Neural cell (in vitro differentiated cells): Measurements from ENCODE around the gene DNAH17. TPM values are rescaled to one million over a fixed set of nuclear protein-coding genes. Genes with fewer than 3 reads are reported as not detected.

Experiments
- H2AFZ ChIP-seq: fragments of 200-600, 300-800 bp; sonication (generic), shearing (Covaris generic); 2 replicates; pipeline ENCODE4 v1.6.0; 2014; ENCODE audit warnings: low read depth, mild to moderate bottlenecking, antibody characterized with exemption, low read length, moderate library complexity
- H3F3A ChIP-seq: fragments of 200-600 bp; shearing (Covaris generic); 2 replicates; pipeline ENCODE4 v1.6.1; 2016; ENCODE audit warnings: mild to moderate bottlenecking, moderate library complexity, mixed read lengths, antibody characterized with exemption, low read length; ENCODE audit not compliant: insufficient read depth, poor library complexity, severe bottlenecking
- H3K27ac ChIP-seq: fragments of 200-600, 300-800 bp; sonication (generic), shearing (Covaris generic); 2 replicates; pipeline ENCODE4 v1.5.1; 2014; ENCODE audit warnings: mild to moderate bottlenecking, low read length, moderate library complexity
- H3K27me3 ChIP-seq: fragments of 300-800, 200-600 bp; sonication (generic), shearing (Covaris generic); 2 replicates; pipeline ENCODE4 v1.6.0; 2014; ENCODE audit warnings: mild to moderate bottlenecking, low read depth, low read length, moderate library complexity; ENCODE audit not compliant: insufficient read depth
- H3K36me3 ChIP-seq: fragments of 300-800, 200-600 bp; sonication (generic), shearing (Covaris generic); 2 replicates; pipeline ENCODE4 v1.5.1; 2014; ENCODE audit warnings: mild to moderate bottlenecking, antibody characterized with exemption, low read length, moderate library complexity; ENCODE audit not compliant: insufficient read depth
- H3K4me2 ChIP-seq: fragments of 300-800, 200-600 bp; sonication (generic), shearing (Covaris generic); 2 replicates; pipeline ENCODE4 v1.6.0; 2014; ENCODE audit warnings: mild to moderate bottlenecking, low read length
- H3K4me3 ChIP-seq: fragments of 300-800, 200-600 bp; sonication (generic), shearing (Covaris generic); 2 replicates; pipeline ENCODE4 v1.5.1; 2014; ENCODE audit warnings: mild to moderate bottlenecking, low read length, moderate library complexity
- H3K79me2 ChIP-seq: fragments of 200-600 bp; shearing (Covaris generic); replicated peaks from 2 replicates; pipeline ENCODE4 v1.6.0; 2014; ENCODE audit warnings: mild to moderate bottlenecking, low read length, moderate library complexity; ENCODE audit not compliant: insufficient read depth
- H3K9ac ChIP-seq: fragments of 300-800, 200-600 bp; sonication (generic), shearing (Covaris generic); 2 replicates; pipeline ENCODE4 v1.6.1; 2016; ENCODE audit warnings: mild to moderate bottlenecking, low read length, mixed read lengths
- H3K9me2 ChIP-seq: fragments of 200-600 bp; shearing (Covaris generic); 2 replicates; pipeline ENCODE4 v1.6.1; 2016; ENCODE audit warnings: mild to moderate bottlenecking, low read length, mixed read lengths; ENCODE audit not compliant: insufficient read depth
- H3K9me3 ChIP-seq: fragments of 200-600, 300-800 bp; sonication (generic), shearing (Covaris generic); 2 replicates; pipeline ENCODE4 v1.6.1; 2016; ENCODE audit warnings: mild to moderate bottlenecking, mixed run types, low read length, moderate library complexity, mixed read lengths
- H4K20me1 ChIP-seq: fragments of 200-600 bp; shearing (Covaris generic); 2 replicates; pipeline ENCODE4 v1.6.1; 2016; ENCODE audit warnings: mild to moderate bottlenecking, mixed run types; ENCODE audit not compliant: insufficient read depth
- EP300 ChIP-seq: fragments of 450-650 bp; conservative IDR thresholded peaks from 2 replicates; pipeline ENCODE4 v1.6.1; 2014; ENCODE audit warnings: antibody characterized with exemption, mild to moderate bottlenecking, moderate library complexity; ENCODE audit not compliant: poor library complexity, severe bottlenecking
- EZH2 ChIP-seq: fragments of 200-600, 300-800 bp; shearing (Covaris generic), sonication (generic); IDR thresholded peaks from 2 replicates; pipeline ENCODE4 v1.6.1; 2014; ENCODE audit warnings: antibody characterized with exemption, low read length, borderline replicate concordance, mild to moderate bottlenecking; ENCODE audit not compliant: insufficient read depth, poor library complexity, severe bottlenecking
- MXI1 ChIP-seq: fragments of 450-650 bp; conservative IDR thresholded peaks from 2 replicates; pipeline ENCODE4 v1.6.1; 2014; ENCODE audit warnings: antibody characterized with exemption, mild to moderate bottlenecking; ENCODE audit not compliant: poor library complexity, severe bottlenecking
- POLR2AphosphoS5 ChIP-seq: IDR thresholded peaks from 2 replicates; pipeline ENCODE4 v1.6.1; 2012
- RAD21 ChIP-seq: fragments of 450-650 bp; conservative IDR thresholded peaks from 2 replicates; pipeline ENCODE4 v1.6.1; 2014; ENCODE audit warnings: antibody characterized with exemption, mild to moderate bottlenecking, moderate library complexity
- SMC3 ChIP-seq: fragments of 450-650 bp; conservative IDR thresholded peaks from 2 replicates; pipeline ENCODE4 v1.6.1; 2014; ENCODE audit warnings: antibody characterized with exemption, mild to moderate bottlenecking, moderate library complexity; ENCODE audit not compliant: poor library complexity
- TAF1 ChIP-seq: IDR thresholded peaks from 2 replicates; pipeline ENCODE4 v1.6.1; 2012; ENCODE audit warnings: low read depth
- polyA plus RNA-seq: library from polyadenylated mRNA; depleted of rRNA; stranded (reverse); fragments of >200 nt; gene quantifications from 2 replicates; pipeline ENCODE4 v1.2.3, GENCODE V29; 2014
- TF ChIP-seq, protein P1 (sequence below): fragments of 450-650 bp; IDR thresholded peaks from 2 replicates; pipeline ENCODE4 v1.5.1; 2014; ENCODE audit warnings: antibody characterized with exemption, mild to moderate bottlenecking, moderate library complexity; ENCODE audit not compliant: poor library complexity, severe bottlenecking
- TF ChIP-seq, protein P2 (sequence below): IDR thresholded peaks from 2 replicates; pipeline ENCODE4 v1.6.1; 2012; ENCODE audit warnings: borderline replicate concordance

Gene DNAH17
- polyA plus RNA-seq, 1 donor from 2014 or later = not detected

DNA sequence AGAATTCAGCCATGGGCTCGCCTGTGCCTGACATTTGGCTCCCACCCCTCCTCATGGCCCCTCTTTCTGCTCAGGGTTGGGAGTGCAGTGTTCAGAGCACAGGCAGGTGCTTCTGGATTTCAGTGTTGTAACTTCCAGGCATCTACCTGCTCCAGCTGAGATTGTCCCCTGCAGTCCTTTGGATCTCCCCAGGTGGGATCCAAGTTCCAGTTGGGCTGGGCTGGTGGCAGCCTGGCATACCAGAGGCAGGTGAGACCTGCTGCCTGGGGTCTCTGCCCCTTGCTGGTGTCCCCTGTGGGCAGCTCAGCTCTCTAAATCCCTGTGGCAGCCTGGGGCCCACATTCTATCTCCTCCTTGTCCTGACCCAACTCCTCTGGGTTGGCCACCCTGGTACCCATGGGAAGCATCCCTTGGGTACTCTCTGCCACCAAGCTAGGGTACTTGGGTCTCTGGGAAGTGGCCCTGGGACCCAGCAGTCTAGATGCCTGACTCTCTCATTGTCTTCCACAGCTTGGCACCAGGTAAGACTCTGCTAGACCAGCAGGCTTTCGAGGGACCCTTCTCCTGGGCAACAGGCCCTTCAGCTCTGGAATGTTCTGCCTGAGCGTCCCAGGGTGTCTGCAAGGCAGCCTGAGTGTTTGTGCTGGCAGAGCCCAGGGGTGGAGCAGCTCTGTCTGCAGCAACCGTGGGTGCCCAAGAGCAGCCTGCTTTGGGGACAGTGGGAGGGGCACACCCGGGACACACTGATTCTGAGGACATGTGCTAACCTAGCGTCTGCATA is 42.5 kb downstream of the DNAH17 start:
- no peaks in the 10 kb centered on the region for H3F3A ChIP-seq
- no peaks in the 10 kb centered on the region for H3K9me2 ChIP-seq
- H3K4me2 ChIP-seq = no peak overlapping the region
- H2AFZ ChIP-seq = no peak overlapping the region
- no peaks in the 10 kb centered on the region for H4K20me1 ChIP-seq
- no peak overlapping the region for H3K27ac ChIP-seq
- no peaks in the 10 kb centered on the region for H3K36me3 ChIP-seq
- H3K9ac ChIP-seq = no peak overlapping the region
- H3K4me3 ChIP-seq = no peak overlapping the region
- H3K79me2 ChIP-seq = no peaks in the 10 kb centered on the region
- H3K9me3 ChIP-seq = no peaks in the 10 kb centered on the region
- H3K27me3 ChIP-seq = no peaks in the 10 kb centered on the region
- no peak for TF ChIP-seq RAD21
- TF ChIP-seq MXI1 = no peak
- TF ChIP-seq TAF1 = no peak
- no peak for TF ChIP-seq EZH2
- no peak for TF ChIP-seq POLR2AphosphoS5
- no peak for TF ChIP-seq SMC3
- TF ChIP-seq, protein P1, sequence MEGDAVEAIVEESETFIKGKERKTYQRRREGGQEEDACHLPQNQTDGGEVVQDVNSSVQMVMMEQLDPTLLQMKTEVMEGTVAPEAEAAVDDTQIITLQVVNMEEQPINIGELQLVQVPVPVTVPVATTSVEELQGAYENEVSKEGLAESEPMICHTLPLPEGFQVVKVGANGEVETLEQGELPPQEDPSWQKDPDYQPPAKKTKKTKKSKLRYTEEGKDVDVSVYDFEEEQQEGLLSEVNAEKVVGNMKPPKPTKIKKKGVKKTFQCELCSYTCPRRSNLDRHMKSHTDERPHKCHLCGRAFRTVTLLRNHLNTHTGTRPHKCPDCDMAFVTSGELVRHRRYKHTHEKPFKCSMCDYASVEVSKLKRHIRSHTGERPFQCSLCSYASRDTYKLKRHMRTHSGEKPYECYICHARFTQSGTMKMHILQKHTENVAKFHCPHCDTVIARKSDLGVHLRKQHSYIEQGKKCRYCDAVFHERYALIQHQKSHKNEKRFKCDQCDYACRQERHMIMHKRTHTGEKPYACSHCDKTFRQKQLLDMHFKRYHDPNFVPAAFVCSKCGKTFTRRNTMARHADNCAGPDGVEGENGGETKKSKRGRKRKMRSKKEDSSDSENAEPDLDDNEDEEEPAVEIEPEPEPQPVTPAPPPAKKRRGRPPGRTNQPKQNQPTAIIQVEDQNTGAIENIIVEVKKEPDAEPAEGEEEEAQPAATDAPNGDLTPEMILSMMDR = no peak
- TF ChIP-seq EP300 = no peak

DNA sequence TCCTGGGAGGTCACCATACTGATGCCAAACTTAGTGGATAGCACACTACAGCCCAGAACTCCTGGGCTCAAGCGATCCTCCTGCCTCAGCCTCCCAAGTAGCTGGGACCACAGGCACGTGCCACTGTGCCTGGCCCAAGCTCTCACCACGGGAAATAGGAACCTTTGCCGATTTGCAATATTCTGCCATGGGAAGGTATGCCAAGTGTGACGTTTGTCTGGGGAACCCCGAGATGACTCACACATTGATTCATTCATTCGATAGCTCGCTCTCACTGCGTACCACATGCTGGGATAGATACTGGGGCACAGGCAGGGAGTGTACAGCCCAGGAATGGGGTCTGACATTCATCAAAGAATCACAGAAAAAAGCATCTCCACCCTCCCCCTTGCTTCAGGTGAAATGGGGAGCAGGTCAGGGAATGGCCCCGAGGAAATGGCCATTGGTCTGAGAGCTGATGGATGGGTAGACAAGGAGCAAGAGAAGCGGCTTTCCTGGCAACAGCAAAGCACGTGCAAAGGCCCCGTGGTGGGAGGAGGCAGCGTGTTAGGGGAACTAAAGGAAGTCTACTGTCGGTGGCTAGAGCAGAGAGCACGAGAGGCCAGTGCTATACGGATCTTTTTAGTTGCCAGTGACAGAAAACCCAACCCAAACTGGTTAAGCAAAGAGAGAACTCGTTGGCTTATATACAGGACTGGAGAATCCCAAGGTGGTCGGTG is 44.1 kb downstream of the DNAH17 start:
- Histone ChIP-seq H4K20me1 (no peaks in the 10 kb centered on the region), H3F3A (no peaks in the 10 kb centered on the region), H3K4me3 (no peak overlapping the region), H2AFZ (no peak overlapping the region), H3K9me2 (no peaks in the 10 kb centered on the region), H3K36me3 (no peaks in the 10 kb centered on the region), H3K79me2 (no peaks in the 10 kb centered on the region), H3K9me3 (no peaks in the 10 kb centered on the region), H3K27me3 (no peaks in the 10 kb centered on the region), H3K9ac (no peak overlapping the region), H3K27ac (no peak overlapping the region), H3K4me2 (no peak overlapping the region)
- TF ChIP-seq, protein P1 = no peak
- no peak for TF ChIP-seq EP300
- TF ChIP-seq POLR2AphosphoS5 = no peak
- TF ChIP-seq RAD21 = no peak
- TF ChIP-seq, protein P2, sequence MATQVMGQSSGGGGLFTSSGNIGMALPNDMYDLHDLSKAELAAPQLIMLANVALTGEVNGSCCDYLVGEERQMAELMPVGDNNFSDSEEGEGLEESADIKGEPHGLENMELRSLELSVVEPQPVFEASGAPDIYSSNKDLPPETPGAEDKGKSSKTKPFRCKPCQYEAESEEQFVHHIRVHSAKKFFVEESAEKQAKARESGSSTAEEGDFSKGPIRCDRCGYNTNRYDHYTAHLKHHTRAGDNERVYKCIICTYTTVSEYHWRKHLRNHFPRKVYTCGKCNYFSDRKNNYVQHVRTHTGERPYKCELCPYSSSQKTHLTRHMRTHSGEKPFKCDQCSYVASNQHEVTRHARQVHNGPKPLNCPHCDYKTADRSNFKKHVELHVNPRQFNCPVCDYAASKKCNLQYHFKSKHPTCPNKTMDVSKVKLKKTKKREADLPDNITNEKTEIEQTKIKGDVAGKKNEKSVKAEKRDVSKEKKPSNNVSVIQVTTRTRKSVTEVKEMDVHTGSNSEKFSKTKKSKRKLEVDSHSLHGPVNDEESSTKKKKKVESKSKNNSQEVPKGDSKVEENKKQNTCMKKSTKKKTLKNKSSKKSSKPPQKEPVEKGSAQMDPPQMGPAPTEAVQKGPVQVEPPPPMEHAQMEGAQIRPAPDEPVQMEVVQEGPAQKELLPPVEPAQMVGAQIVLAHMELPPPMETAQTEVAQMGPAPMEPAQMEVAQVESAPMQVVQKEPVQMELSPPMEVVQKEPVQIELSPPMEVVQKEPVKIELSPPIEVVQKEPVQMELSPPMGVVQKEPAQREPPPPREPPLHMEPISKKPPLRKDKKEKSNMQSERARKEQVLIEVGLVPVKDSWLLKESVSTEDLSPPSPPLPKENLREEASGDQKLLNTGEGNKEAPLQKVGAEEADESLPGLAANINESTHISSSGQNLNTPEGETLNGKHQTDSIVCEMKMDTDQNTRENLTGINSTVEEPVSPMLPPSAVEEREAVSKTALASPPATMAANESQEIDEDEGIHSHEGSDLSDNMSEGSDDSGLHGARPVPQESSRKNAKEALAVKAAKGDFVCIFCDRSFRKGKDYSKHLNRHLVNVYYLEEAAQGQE = no peak
- no peak for TF ChIP-seq TAF1
- TF ChIP-seq SMC3 = no peak
- no peak for TF ChIP-seq EZH2
- no peak for TF ChIP-seq MXI1
